Measurements from ENCODE around the gene PTPRB.

PTPRB gene

DNA sequence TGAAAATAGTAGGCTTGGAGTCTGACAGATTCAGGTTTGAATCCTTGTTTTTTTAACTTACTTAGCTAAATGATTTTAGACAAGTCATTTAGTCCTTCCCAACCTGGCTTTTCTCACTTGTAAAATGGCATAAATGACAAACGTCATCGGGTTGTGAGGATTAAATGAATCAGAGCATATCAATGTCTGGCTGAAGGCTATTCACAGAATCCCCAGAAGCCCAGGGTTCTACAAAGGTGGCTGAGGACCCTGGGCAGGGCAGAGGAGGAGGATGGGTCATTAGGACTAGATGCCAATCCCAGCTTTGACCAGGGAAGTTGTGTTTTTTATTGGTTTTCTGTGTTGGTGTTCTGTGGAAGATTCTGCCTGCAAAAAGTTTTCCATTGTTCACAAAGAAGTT lies 7.6 kb upstream of the PTPRB start:
- in situ Hi-C loops (cut with MboI; ENCODE audit: low sequenced_read_pairs): no loop called here

DNA sequence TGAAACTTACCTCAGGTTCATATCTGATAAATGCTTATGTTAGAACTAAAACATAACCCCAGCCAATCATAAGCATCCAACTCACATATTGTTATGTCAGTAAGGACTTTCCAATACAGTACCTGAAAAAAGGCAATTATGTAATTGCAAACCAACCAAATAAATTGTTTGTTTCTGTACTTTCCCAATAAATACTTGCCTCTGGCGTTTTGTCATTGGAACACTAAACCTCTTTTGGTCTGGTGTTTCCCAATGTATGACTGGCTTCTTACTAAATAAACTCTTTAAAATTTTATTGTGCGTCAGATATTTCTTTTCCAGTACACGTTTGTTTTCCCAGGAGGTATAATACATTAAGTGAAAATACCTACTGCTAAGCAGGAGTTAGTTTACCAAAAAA lies 6.7 kb upstream of the PTPRB start:
- in situ Hi-C loops (cut with MboI; ENCODE audit: low sequenced_read_pairs): no loop called here

DNA sequence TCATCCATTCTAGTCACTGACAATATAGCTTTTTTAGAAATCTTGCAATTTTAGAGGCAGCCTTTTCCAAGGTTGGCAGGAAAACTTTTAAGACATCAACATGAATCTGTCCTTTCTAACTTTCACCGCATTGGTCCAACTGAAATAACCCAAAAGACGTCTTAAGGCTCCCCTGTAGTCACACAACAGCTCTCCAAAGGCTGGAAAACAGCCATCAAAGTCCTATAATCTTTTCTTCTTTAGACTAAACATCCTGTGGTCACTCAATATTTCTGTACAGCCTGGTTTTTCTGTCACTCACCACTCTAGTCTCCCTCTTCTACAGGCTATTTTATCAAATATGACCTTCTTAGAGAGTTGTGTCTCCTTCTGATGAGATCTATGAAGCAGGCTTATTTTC lies 4.5 kb upstream of the PTPRB start:
- in situ Hi-C loops (cut with MboI; ENCODE audit: low sequenced_read_pairs): no loop called here

DNA sequence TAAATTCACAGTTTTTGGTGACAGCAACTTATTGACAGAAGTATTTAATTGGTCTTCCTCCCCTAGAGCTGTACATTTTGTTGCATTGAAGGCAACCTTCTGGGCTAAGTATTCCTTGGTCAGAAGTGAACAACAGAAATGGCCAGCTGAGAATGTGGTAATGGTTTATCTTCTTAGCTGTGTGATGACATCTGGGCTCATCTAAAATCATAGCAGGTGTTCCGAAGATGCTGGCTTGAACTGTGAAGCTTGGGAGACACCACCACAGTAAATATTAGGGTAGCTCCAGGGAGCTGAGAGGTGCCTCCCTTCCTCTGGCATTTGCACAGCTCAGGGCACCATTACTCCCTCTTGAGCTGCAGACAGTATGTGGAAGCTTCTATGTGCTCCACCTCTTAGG lies 3.7 kb upstream of the PTPRB start:
- in situ Hi-C loops (cut with MboI; ENCODE audit: low sequenced_read_pairs): no loop called here

DNA sequence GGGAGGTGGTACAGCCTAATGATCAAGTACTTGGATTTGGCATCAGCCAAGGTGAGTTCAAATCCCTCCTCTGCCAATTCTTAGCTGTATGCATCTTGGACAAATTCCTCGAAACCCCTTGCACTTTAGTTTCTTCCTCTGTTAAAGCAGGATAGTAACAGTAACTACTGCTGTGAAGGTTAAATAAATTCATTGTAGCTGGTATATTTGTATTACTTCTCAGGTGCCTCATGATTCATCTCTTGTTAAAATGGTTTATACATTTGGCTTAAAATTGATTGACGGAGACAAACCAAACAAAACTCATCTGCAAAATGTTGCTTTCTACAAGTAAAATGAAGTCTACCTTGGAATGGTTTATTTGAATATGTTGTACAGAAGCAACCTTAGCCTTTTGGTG lies 2.3 kb upstream of the PTPRB start:
- in situ Hi-C loops (cut with MboI; ENCODE audit: low sequenced_read_pairs): no loop called here

DNA sequence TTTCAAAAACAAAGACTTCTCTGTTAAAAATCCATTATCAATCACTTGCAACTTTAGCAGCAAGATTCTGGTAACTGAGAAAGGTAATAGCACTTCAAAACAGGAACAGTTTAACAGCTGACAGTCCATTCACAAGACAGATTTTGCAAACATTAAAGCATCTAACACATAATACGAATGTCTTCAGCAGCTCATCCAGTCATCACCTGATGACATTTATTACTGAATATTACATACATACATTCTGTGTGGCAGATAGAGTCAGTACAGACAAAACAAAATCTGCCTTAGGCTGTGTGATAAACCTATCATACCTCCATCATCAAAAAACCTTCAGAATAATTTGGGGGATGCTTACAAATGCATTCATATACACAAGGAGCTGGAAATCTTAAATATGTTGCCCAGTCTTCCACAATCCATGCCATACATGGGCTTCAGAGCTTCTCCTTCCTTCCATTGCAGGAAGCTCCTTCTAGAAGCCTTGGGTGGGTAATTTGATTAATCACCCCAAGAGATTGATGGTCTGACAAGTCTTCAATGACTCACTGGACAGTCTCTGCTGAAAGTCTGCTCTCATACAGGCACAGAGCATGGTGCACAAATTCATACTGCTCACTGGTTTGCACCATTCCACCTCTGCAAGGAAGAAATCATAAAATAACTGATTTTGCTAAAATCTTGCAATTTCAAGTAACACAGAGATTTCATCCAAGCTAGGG lies 1.6 kb upstream of the PTPRB start:
- in situ Hi-C loops (cut with MboI; ENCODE audit: low sequenced_read_pairs): no loop called here

DNA sequence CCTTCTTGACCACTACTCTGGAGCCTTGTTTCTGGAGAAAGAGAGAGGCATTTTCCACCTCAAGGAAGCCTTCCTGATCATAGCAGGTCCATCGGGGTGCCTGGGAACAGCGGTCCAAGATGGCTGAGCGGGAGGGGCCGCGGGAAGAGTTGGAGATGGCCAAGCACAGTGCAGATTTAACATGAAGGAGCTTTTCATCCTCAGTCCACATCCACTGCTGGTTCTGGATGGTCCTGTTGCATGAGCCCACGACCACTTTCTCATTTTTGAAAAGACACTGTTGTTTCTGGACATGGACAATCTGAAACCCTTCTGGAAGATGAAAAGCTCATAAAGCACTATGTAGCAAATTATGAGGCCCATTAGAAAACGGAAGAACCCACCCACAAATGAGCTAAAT lies 1.5 kb downstream of the PTPRB start:
- in situ Hi-C loops (cut with MboI; ENCODE audit: low sequenced_read_pairs): no loop called here

DNA sequence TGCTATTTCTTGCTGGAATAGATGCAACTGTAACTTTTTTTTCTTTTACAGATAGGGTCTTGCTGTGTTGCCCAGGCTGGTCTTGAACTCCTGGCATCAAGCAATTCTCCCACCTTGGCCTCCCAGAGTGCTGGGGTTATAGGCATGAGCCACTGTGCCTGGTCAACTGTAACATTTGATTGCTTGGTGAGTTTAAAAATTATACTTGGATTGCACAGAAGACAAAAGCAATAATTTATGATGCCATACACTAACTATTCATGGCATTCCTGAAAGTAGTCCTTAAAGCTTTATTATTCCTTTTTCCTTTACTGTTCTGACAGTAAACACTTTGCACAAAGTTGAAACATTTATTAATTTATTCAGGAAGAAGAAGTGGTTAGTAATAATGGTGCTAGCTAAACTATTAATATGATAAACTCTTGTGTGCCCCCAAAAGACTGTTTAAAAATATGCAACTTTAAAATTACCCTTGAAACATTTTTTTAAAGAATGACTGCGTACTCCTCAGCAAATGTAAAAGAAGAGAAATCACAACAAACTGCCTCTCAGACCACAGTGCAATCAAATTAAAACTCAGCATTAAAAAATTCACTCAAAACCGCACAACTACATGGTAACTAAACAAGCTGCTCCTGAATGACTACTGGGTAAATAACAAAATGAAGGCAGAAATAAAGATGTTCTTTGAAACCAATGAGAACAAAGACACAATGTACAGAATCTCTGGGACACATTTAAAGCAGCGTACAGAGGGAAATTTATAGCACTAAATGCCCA lies 8.3 kb downstream of the PTPRB start:
- in situ Hi-C loops (cut with MboI; ENCODE audit: low sequenced_read_pairs): no loop called here

DNA sequence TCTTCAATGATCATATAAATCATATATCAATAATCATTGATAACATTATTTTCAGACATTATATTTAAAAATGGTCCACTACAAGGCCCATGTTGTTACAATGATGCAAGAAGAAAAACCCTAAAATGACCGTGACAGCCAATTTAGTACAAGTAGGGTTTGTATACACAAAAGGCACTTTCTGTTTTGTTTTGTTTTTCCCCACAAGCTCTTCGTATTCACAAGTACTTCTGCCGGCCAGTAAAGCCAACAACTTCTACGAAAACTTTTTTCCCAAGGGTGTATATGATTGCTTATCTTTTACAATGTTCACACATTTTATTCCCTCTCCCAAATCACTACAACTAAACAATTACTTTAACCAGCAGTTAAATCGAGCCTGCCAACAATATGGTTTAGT lies 9.6 kb downstream of the PTPRB start:
- in situ Hi-C loops (cut with MboI; ENCODE audit: low sequenced_read_pairs): no loop called here

DNA sequence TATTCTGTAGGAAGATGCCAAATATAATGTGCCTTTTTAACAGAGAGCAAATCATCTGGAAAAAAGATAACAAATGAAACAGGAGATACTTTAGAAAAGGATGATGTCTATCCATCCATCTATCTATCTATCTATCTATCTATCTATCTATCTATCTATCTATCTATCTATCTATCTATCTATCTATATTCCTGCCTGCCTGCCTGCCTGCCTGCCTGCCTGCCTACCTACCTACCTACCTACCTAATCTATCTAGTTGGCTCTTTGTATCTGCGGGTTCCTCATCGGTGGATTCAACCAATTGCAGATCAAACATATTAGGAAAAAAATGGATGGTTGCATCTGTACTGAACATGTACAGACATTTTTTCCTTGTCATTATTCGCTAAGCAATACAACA lies 11.0 kb downstream of the PTPRB start:
- in situ Hi-C loops (cut with MboI; ENCODE audit: low sequenced_read_pairs): no loop called here

DNA sequence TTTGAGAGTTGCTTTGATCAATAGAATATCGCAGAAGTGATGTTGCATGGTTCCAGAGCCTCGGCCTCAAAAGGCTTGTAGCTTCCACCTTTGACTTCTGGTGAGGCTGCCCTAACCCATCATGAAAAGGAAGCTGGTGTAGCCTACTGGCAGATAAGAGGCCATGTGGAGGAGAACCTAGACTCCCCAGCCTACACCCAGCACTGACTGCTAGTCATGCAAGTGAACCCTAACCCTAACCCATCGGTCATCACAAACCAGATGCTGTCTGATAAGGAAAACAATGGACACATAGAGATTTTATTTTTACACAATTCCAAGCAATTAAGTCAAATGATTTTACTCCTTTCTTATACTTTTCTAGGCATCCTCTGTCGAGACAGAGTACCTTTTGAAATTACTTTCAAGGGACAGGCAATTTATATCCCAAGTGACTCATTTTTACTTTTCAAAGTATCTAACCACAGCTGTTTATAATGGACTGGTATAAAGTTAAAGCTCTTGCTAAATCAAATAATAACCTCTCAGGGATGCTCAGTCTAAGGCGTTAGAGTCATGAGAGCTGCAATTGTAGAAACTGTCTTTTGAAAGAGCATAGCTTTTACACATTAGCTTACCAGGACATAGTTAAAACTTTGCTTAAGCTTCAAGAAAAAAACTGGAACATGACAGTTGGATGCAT lies 17.6 kb downstream of the PTPRB start:
- in situ Hi-C loops (cut with MboI; ENCODE audit: low sequenced_read_pairs): no loop called here

DNA sequence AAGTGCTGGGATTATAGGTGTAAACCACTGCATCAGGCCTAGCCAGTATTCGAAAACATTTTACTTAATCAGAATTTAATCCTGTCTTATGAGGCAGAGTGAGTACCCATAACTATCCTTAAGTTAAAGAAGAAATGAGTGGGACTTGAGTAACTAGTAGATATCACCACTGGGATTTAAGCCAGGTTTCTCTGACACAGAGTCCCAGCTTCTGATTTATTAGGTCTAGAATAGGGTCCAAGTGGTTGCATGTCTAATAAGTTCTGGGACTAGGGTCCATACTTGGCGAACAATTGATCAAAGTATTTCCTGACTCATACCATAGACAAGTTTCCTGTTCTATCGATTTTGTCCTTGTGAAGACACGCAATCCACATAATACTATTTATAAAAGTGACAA lies 18.9 kb downstream of the PTPRB start:
- in situ Hi-C loops (cut with MboI; ENCODE audit: low sequenced_read_pairs): no loop called here

DNA sequence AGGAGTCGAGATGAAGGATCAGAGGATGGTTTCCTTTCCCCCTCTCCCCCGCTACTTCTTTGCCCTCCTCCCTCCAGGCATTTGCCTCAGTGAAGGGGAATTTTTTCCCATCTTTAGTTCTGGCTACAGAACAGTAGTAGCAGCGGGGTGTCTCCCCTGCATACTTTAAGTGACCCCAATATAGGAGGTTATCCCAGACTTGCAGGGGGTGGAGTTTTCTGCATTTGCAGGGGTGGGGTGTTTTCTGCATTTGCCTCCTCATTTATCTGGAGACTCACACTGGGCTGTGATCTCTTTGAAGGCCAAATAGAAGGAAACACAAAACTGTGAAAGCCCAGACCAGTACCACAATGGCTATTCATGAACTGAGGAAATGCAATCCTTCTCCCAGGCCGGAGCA lies 19.8 kb downstream of the PTPRB start:
- in situ Hi-C loops (cut with MboI; ENCODE audit: low sequenced_read_pairs): no loop called here

DNA sequence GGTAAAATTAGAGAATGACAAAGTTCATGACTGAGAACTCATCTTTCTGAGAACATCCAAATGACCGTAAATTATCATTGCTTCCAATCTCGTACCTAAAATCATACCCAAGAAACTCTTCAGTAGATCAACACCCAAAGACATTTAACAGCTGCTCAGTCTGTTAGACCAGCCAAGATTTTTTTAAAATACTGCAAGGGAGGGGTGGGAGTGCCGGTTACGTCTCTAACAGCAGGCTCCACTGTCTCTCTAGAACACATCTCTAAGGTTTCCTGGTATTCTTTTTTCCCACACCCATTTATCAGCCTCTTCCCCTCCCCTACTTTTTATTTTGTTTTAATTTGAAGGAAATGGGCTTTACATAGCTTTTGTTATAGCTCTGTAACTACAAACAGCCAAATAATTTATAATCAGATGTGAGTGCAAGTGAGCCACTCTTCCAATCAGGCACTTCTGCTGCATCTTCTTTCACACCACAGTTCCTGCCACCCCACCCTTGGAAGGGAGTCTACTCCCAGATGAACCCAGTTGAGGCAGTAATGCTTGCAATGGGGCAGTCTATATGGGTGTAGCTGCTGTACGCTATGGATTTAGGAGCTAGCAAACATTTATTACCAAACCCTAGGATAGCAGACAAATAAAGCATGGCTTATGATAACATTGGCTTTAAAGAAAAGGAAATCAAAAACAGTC lies 21.9 kb downstream of the PTPRB start:
- in situ Hi-C loops (cut with MboI; ENCODE audit: low sequenced_read_pairs): no loop called here

DNA sequence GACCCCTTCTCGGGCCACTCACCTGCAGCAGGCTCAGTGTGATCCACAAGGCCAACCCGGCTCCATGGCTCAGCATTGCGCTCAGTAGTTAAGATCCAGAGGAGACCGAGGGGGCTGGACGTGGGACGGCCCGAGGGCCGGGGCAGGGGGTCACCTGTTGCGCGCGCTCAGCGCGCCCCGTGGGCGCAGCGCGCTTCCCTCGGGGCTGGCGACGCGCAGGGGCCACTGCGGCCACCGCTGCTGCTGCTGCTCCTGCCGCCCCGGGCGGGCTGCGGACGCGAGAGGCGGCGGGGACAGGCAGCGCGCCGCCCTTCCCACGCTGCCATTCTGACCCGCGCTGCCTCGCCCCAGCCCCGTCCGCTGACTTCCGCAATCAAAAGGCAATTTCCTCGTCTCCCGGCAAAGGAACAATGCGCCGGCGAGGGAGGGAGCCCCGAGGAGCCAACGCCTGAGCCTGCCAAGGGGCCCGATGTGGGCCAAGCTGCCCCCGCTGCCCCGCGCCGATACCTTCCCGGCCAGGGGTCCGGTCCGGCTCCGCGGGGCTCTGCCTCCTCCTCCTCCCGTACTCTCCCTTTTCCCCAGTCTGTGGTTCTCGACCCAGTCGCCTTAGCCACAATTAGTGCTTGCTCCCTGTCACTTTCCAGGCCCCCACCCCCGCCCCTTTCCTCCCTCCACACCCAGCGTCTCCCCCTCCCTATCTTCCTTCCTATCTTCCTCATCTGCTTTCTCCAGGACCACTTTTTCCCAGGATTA lies 27.3 kb downstream of the PTPRB start:
- in situ Hi-C loops (cut with MboI; ENCODE audit: low sequenced_read_pairs): no loop called here

DNA sequence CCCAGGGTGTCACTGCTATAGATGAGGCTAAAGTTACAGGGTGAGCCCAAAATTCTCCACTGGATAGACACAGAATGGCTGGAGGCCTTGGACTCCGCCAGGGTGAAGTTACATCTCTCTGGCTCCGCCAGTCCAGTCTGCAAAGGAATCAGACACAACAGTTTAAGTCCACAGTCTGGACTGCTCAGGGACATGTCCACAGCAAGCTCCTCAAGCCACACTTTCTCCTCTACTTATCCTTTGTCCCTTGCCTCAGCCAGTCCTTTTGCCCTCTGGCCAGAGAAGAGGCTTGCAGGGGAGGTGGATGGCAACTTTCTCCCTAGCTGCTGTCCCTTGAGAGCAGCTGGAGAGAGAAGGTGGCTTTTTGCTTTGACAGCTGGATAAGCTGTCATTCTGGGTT lies 28.0 kb downstream of the PTPRB start:
- in situ Hi-C loops (cut with MboI; ENCODE audit: low sequenced_read_pairs): no loop called here

DNA sequence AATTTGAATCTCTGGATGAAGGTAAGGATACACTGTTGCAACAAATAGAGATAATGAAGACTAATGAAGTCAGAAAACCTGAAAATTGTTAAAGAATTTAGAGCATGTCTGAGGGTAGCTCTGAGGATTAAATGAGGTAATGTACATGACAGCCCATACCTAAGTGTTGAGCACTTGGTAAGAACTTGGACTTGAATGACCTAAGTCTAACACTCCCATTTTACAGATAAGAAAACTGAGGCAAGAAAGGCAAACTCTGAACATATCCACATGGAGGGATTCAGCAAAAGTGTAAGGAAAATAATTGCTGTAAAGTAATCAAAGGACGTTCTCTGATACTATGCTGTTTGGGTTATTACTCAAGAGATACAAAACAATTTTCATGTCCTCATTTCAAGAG lies 29.0 kb downstream of the PTPRB start:
- in situ Hi-C loops (cut with MboI; ENCODE audit: low sequenced_read_pairs): no loop called here

DNA sequence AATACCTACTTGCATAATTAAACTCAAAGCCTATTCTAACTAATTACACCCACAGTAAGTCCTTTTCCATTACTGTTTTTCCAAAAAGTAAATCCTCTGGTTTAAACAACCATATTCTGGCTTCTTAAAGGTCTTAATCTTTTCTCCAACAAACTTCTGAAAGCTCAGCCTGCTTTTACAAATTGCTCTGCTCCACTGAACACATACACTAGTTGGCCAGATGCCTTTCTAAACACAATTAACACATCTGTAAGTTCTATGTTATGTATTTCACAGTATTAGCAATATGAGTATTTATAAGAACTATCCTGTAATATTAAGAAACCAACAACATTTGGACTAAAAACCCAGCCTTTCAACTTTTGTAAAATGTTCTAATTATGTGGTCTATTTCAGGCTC lies 30.1 kb downstream of the PTPRB start:
- in situ Hi-C loops (cut with MboI; ENCODE audit: low sequenced_read_pairs): no loop called here

DNA sequence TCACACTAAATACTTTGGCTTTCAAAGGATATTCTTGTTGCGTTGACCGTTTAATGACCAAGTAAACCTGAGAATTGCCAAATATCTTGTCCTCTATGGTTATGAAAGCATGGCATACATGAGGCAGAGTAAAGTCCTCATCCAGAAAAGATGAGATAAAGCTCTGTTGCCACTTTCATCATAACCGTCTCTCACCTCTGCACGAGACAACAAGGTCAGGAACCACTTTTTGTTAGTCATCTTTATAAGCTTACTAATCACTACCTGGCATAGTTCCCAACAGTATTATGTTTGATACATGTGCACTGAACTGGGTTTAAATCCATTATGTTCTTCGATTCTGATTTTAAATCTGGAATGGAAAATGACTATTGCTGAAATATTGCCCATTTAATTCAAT lies 31.3 kb downstream of the PTPRB start:
- in situ Hi-C loops (cut with MboI; ENCODE audit: low sequenced_read_pairs): no loop called here

DNA sequence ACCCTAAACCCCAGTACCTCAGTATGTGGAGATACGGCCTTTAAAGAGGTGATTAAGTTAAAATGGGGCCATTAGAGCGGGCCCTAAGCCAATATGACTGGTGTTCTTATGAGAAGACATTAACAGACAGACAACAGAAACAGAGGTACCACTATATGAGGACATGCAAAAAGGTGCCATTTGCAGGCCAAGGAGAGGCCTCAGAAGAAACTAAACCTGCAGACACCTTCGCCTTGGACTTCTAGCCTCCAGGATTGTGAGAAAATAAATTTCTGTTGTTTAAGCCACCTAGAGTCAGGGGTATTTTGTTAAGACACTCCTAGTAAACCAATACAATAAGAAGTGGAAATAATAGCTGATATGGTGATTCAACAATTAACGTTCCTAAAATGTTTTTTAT lies 32.6 kb downstream of the PTPRB start:
- in situ Hi-C loops (cut with MboI; ENCODE audit: low sequenced_read_pairs): no loop called here

DNA sequence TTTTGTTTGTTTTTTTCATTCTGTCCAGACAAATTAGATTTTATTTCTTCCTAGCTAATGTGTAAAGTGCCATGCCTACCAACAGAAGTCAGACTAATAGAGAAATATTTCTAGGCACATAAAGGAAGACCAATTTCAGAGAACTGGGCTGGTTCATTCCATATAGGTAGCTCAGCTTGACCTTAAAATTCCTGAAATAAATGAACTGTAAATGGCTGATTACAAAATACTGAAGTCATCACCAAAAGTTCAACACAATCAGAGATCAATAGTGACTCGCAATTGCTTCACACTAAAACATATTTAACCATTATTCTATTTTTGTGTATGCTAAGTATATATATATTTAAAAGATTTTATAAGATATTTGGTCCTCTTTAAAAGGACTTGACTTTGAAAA lies 34.2 kb downstream of the PTPRB start:
- in situ Hi-C loops (cut with MboI; ENCODE audit: low sequenced_read_pairs): no loop called here

All from HL-60/S4 (cell line).